ENCODE measurements around the gene PRICKLE1. TPM values are rescaled to one million over a fixed set of nuclear protein-coding genes. Genes with fewer than 3 reads are reported as not detected.

PRICKLE1 gene
- total and polyA plus RNA-seq, 10 of the 15 experiments (the other 5 are each of a cell fraction or from before 2014, with no cell fraction given) = 0.47 to 2.8 (median 0.86) TPM

- TF ChIP-seq, protein P1, sequence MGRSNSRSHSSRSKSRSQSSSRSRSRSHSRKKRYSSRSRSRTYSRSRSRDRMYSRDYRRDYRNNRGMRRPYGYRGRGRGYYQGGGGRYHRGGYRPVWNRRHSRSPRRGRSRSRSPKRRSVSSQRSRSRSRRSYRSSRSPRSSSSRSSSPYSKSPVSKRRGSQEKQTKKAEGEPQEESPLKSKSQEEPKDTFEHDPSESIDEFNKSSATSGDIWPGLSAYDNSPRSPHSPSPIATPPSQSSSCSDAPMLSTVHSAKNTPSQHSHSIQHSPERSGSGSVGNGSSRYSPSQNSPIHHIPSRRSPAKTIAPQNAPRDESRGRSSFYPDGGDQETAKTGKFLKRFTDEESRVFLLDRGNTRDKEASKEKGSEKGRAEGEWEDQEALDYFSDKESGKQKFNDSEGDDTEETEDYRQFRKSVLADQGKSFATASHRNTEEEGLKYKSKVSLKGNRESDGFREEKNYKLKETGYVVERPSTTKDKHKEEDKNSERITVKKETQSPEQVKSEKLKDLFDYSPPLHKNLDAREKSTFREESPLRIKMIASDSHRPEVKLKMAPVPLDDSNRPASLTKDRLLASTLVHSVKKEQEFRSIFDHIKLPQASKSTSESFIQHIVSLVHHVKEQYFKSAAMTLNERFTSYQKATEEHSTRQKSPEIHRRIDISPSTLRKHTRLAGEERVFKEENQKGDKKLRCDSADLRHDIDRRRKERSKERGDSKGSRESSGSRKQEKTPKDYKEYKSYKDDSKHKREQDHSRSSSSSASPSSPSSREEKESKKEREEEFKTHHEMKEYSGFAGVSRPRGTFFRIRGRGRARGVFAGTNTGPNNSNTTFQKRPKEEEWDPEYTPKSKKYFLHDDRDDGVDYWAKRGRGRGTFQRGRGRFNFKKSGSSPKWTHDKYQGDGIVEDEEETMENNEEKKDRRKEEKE (IDR thresholded peaks at IDR 0.05) = no peak
- no peak for TF ChIP-seq NRF1 (conservative IDR thresholded peaks at IDR 0.05; ENCODE audit: low read depth, low read length)
- TF ChIP-seq BCL11A (IDR thresholded peaks at IDR 0.05; ENCODE audit: low read depth, low read length) = no peak
These were observed 1.7 kb downstream of the PRICKLE1 start (continued) for GRCh38 chr12:42587601-42588523.

DNA sequence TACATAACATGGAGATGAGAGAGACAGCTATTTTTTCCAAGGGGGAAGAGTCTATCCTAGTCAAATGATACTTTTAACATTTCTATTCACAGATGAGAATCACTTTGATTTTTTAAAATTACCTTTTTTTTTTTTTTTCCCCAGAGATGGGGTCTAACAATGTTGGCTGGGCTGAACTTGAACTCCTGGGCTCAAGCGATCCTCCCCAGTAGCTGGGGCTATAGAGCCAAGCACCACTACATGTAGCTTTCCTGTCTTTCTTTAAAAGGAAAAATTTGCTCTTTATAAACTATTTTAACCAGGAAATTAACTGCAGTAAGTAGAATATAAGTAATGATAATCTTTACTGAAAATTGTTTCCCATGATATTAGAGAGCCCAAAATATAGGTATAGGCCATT, 3.3 kb downstream of the PRICKLE1 start:
- Histone ChIP-seq H4K20me1 (ENCODE audit: control insufficient read depth, insufficient read depth) (no peaks in the 10 kb centered on the region), H3K79me2 (ENCODE audit: control insufficient read depth, insufficient read depth, low read length) (no peaks in the 10 kb centered on the region), H3K27ac (ENCODE audit: control insufficient read depth, insufficient read depth) (no peak overlapping the region), H3K4me1 (ENCODE audit: control insufficient read depth, insufficient read depth, low read length) (peaks cover 8% of the 10 kb centered on the region), H3K4me3 (no peak overlapping the region), H3K36me3 (ENCODE audit: control insufficient read depth in 2 of 2, insufficient read depth in 2 of 2, low read length in 1 of 2) (no peaks in the 10 kb centered on the region), H3K27me3 (replicated peaks in 1 of 2; ENCODE audit: control insufficient read depth in 2 of 2, insufficient read depth in 2 of 2, low read length in 1 of 2) (peaks cover 5 to 26% of the 10 kb centered on the region in 2 experiments), H3K9me3 (replicated peaks; ENCODE audit: control insufficient read depth, insufficient read depth, low read length) (no peaks in the 10 kb centered on the region), H3K4me2 (ENCODE audit: control insufficient read depth, insufficient read depth) (no peak overlapping the region), H3K9ac (ENCODE audit: control insufficient read depth, insufficient read depth, low read length) (no peak overlapping the region), H2AFZ (ENCODE audit: control insufficient read depth, low read depth, low read length) (no peak overlapping the region)
- ChIA-PET RAD21 (ENCODE audit: unreplicated experiment) (no interaction called here), SMC1A (ENCODE audit: uncharacterized antibody, unreplicated experiment) (interaction anchor here (0.6 to 1.0 kb wide), 4 partner anchors 9 to 378 kb away, joined by 3 to 4 read pairs (median 3); no protein-coding TSS in a partner anchor), CTCF (interaction anchor here (0.8 to 1.0 kb wide), 3 partner anchors 11 to 102 kb away, joined by 3 to 4 read pairs (median 3); no protein-coding TSS in a partner anchor), POLR2A (interaction anchor here (0.6 kb wide), 1 partner anchor 683 kb away, joined by 3 read pairs; no protein-coding TSS in a partner anchor)
- BruUV-seq (replicated peaks) = no TSS peak
- intact Hi-C loops (cut with micrococcal nuclease; ENCODE audit: unreplicated experiment) = no loop called here
- no peak for ATAC-seq
- 85% methylated on average over 1 of the region's 1 CpG for WGBS (ENCODE audit: insufficient coverage, insufficient replicate concordance, low lambda C conversion rate, missing lambda C conversion rate)
- no peak for FAIRE-seq
- in situ Hi-C loops (cut with MboI) = no loop called here
- DNase-seq (ENCODE audit: low read depth, low spot score) = no peak
- TF ChIP-seq TCF12 (IDR thresholded peaks at IDR 0.05; ENCODE audit: low read depth, low read length) = no peak
- TF ChIP-seq ZNF622 (IDR thresholded peaks at IDR 0.05) = no peak
- TF ChIP-seq STAT3 (IDR thresholded peaks at IDR 0.05; ENCODE audit: low read depth, low read length) = no peak
- TF ChIP-seq, protein P2, sequence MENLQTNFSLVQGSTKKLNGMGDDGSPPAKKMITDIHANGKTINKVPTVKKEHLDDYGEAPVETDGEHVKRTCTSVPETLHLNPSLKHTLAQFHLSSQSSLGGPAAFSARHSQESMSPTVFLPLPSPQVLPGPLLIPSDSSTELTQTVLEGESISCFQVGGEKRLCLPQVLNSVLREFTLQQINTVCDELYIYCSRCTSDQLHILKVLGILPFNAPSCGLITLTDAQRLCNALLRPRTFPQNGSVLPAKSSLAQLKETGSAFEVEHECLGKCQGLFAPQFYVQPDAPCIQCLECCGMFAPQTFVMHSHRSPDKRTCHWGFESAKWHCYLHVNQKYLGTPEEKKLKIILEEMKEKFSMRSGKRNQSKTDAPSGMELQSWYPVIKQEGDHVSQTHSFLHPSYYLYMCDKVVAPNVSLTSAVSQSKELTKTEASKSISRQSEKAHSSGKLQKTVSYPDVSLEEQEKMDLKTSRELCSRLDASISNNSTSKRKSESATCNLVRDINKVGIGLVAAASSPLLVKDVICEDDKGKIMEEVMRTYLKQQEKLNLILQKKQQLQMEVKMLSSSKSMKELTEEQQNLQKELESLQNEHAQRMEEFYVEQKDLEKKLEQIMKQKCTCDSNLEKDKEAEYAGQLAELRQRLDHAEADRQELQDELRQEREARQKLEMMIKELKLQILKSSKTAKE (IDR thresholded peaks at IDR 0.05; ENCODE audit: low read depth, poor library complexity, severe bottlenecking) = no peak
- no peak for TF ChIP-seq PAX5 (IDR thresholded peaks at IDR 0.05; ENCODE audit: borderline replicate concordance, low read depth, low read length)
- TF ChIP-seq HCFC1 (IDR thresholded peaks at IDR 0.05; ENCODE audit: low read length) = no peak
- TF ChIP-seq ZZZ3 (IDR thresholded peaks at IDR 0.05; ENCODE audit: control insufficient read depth, insufficient read length, low read depth) = no peak
- TF ChIP-seq ZNF24 (IDR thresholded peaks at IDR 0.05) = no peak
- no peak for TF ChIP-seq POLR2AphosphoS2 (IDR thresholded peaks at IDR 0.05; ENCODE audit: low read depth, low read length)
- no peak for TF ChIP-seq YY1 (IDR thresholded peaks at IDR 0.05; ENCODE audit: low read depth, low read length)
- TF ChIP-seq E2F4 (IDR thresholded peaks at IDR 0.05; ENCODE audit: low read depth, low read length) = no peak
- TF ChIP-seq SMAD5 (IDR thresholded peaks at IDR 0.05; ENCODE audit: low read depth) = no peak
- TF ChIP-seq CBFB (IDR thresholded peaks at IDR 0.05; ENCODE audit: low read depth) = no peak

All from GM12878 (cell line).